SKM-1 (cell line): ENCODE measurements around the gene CCDC88C.
A peak's percentile ranks its signal among the peaks of the same experiment; 100 is the strongest.

Source experiments
- DNase-seq: peaks from one replicate; lab custom pipeline; 2025; ENCODE audit not compliant: unreplicated experiment; lab: John Stamatoyannopoulos, UW

Gene CCDC88C

DNA sequence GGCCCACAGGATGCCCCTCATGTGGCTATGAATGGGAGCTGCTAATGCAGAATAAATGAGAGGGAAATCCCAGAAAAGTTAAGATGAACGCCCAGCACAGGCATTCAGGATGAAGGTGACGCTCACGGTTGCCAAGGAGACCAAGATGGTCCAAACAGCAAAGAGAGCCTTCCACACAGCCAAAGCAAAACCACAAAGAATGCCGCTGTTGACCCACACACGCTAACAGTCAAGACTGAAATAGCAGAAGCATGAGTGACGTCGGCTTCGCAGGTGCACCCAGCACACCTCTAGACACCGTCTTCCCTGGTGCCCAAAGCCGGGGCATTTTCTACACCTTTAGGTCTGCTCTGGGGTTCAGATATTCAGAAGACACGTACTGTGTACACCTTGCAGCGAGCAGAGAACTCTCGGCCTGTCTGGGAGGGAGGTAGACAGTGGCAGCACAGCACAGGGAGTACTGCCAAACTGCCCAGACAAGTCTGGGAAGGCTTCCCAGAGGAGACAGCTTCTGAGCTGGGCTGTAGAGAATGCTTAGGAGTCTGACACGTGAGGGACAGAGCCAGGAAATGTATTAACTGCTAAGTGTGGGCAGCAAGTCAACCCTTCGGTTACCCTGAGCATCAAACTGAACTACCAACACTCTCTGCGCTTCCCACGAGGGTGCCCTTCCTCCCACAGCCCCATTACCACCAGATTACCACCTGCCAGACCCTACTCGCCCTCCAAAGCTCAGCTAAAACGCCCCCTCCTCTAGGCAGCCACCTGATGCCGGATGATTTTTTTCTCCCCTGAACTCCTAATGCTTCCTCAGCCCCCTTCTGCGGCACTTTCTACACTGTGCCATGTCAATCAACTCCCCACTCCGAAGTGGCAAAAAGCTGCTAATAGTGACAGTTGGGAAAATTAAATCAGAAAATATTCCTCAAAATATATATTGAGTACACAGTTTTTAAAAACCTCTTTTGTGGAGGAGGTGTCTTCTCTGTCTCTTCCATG is 50.1 kb downstream of the CCDC88C start:
- DNase-seq, result no peak

DNA sequence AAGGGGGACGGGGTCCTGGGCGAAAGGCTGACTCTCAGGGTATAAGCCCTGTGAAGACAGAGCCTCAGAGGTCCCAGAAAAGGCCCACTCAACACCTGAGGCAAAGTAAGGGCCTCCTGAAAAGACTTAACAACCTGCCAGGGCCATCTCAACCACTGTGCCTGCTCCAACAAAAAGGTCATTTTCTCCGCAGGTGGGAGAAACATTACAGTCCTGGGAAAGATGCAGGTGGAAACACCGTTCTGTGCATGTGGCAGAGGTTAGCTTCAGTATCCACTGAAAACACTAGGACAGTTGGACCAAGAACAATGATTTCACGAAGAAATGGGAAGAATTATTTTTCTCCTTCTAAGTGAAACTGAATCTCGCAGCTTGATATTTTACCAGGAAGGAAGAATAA is 50.9 kb downstream of the CCDC88C start:
- DNase-seq, result no peak

DNA sequence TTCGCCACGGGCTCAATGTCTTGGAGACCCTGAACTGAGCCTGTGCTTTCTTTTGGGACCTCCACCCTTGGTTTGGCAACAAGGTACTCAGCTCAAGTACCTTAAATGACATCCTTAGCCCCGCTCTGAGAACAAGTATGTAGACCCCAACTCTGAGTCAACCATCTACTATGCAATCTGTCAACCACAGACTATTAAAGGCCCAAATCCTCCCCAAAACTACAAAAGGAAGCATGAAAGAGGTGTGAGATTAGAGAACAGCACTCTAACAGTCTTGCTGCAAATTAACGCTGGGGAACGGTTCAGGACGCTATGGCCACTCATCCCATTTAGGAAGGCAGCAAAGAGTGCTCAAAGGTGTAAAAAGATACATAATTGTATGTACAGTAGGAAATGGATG is 52.1 kb downstream of the CCDC88C start:
- DNase-seq, result no peak

DNA sequence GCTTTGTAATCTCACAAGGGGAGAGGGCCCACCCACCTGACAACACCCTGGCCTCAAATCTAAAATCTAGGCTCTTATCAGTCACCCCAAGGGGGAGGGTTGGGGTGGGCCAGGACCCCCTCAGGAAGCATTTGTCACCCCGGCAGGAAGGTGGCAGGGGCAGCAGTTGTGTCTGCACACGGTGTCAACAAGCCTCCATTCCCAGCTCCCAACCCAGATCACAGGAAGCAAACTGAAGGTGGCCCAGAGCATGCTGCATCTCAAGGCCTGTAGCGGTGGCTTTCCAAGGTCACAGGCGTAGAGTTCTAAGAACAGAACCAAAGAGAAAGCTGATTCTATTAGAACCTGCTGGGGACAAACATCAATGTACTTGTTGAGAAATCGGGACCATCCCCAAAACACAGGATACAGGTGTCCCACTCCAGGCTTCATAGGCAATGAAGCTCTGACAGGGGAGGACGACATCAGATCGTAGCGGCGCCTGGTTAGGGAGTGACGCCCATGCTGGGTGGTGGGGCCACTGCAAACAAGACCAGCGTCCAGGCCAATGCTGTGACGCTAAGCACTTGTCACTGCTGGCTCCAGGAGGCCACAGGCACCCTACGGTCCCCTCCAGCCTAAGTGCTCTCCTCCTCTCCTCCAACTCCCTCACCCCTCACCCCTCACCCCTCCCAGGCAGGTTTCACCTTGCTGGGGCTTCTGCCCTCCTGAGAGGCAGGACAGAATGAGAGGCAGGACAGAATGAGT is 52.9 kb downstream of the CCDC88C start:
- DNase-seq, result no peak

DNA sequence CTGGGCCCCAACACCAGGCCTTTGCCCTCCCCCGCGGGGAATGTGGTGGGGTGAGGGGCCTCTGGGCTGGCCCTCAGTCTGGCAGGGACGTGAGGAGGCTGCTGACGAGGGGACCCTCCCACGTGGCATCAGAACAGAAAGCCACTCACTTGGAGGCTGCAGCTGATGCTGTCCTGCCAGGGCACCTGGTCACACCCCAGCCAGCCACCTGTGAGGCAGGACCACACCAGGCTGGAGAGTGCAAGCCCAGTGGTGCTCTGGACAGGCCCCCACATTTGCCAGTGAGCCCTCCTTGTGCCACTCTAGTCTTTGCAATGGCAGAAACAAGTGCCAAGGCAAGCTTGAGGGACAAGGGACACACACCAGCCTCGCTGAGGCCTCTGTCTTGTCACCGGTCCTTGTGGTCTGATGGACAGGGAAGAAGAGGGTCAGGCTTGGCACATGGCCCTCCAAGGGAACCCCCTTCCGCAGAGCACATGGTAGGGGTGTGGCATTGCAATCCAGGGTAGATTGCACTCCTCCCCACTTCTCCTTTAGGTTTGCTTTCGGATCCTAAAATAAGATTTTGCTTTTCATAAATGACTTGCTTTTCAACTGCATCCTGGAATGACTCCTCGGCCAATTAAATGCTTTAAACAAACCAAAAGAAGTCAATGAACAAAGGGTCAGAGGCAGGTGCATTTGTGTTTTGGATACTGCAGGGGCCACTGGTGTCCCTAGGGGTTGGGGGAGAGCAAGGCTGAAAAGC is 53.7 kb downstream of the CCDC88C start:
- peak; percentile 17 for DNase-seq

DNA sequence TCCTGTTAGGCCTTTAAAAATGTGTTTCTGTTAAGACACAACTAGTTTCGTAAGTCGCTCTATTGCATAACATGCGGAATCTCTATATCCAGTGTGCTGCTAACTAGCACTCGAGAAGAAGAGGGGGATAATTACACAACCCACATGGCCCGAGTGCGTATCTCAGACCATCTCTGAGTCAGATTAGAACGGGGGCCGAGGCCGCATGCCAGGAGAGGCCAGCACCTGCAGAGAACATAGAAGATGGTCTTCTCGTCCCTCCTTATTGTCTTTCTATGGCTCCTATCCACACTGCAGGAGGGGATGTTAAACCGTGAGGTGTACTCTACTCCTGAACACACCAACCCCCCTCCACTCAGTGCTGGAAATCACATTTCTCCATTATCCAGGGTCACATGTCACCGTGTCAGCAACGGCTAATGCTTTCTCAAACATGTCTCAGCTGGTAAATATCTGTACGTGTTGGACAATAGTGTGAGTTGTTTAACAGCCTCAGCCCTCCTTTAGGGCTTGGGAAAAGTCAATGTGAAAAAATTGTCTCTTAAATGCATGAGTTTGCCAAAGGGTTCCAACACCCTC is 56.3 kb downstream of the CCDC88C start:
- peak; percentile 64 for DNase-seq

DNA sequence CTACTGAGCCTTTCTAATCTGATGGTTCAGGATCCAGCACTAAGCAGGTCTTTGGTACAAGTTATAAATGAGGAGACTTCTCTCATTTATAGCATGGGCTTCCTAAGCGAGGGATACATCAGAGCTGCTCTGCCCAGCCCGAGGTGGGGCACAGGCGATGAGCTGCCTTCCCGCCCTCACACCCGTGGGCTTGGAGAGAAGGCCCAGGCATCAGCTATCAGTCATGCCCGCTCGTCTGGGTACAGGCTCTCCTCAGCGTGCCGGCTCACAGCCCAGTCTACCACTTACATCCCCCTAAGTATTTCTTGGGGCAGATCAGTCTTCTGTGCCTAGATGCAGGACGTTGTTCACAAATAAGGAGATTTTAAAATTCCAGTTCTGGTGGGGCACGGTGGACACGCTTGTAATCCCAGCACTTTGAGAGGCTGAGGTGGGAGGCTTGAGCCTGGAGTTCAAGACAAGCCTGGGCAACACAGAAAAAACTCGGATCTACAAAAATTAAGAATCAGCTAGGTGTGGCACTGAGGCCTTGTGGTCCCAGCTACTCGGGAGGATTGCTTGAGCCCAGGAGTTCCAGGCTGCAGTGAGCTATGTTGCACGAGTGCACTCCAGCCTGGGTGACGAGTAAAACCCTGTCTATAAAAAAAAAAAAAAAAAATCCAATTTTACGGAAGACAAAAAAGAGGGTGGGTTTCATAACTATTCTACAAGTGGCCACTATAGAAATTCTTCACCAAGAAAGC is 57.0 kb downstream of the CCDC88C start:
- no peak for DNase-seq

DNA sequence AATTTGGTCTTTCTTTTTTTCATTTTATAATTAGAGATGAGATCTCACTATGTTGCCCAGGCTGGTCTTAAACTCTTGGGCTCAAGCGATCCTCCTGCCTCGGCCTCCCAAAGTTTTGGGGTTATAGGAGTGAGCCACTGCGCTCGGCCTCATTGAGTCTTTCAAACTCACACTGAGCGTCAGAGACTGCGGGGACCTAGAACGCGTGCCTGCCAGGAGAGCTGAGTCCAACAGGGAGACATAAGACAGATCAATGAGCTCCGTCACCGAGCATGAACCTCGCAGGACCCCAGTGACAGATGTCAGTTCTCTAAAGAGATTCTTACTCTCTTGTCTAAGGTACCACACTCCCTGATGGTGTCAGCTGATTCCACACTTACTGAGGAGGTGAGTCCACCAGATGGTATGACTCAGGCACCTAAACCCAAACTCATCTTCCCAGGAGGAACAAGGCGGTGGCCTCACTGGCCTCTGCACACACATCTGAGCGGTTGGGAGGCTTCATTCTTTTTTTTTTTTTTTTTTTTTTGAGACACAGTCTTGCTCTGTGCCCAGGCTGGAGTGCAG is 58.9 kb downstream of the CCDC88C start:
- no peak for DNase-seq

DNA sequence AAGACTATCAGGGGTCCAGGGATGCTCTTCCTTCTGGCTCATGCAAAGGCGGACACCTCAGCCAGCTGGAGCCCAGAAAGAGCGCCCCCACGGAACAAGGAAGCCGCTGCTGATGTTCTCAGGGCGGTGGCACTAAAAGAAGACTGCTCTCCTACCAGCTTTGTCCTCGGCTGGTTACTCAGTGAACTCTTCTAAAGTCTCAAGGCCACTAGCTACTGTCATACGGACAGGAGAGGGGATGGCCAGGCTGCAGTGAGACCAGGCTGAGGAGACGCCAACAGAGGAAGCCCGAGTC is 59.6 kb downstream of the CCDC88C start:
- no peak for DNase-seq

DNA sequence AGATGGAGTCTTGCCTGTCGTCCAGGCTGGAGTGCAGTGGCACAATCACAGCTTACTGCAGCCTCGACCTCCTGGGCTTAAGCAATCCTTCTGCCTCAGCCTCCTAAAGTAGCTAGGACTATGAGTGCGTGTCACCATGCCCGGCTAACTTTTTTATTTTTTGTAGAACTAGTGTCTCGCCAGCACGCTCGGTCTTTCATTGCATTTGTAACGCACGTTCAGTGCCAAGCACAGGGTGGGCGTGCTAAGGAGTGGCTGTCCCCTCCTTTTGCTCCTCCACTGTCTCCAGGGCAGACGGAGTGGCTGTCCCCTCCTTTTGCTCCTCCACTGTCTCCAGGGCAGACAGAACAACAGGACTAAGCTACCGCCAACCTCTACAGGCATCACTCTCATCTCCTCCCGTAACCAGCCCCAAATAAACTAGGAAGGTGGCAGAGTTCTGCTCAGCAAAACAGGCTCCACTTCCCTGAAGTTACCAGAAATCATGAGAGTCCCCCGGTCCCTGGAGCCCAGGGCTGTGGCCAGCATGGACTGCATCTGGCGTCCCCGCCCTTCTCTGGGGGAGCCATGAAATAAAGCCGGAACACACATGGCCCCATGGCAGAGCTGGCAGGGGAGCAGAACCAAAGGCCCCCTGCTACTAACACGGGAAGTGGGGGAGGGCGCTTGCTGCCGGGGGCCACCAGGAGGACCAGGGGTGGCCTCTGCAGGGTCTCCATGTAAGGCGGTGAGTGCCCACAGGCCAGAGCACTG is 60.2 kb downstream of the CCDC88C start:
- no peak for DNase-seq

DNA sequence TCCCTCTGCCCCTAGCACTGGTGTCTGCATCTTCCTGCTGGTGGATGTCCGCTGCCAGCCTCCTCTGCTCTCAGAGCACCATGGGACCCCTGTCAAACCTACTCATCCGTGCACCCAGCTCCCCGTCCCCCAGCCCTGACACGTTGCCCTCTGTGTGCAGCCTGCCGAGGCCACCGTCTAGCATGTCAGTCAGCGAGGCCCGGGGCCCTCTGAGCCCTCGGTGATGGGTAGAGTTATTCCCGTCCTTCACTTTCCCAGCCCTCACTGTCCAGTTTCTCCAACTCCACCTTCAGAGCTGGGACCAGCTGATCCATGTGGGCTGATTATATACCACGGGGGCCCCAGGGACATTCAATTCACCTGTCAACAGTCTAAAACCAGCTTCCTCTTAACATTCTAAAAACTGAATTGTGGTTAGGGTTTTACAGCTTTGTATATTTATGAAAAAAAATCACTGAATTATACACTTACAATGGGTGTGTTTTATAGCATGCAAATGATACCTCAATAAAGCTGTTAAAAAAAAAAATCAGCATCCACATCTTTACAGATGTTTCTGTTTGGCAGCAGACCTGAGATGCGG is 61.3 kb downstream of the CCDC88C start:
- DNase-seq, result no peak

DNA sequence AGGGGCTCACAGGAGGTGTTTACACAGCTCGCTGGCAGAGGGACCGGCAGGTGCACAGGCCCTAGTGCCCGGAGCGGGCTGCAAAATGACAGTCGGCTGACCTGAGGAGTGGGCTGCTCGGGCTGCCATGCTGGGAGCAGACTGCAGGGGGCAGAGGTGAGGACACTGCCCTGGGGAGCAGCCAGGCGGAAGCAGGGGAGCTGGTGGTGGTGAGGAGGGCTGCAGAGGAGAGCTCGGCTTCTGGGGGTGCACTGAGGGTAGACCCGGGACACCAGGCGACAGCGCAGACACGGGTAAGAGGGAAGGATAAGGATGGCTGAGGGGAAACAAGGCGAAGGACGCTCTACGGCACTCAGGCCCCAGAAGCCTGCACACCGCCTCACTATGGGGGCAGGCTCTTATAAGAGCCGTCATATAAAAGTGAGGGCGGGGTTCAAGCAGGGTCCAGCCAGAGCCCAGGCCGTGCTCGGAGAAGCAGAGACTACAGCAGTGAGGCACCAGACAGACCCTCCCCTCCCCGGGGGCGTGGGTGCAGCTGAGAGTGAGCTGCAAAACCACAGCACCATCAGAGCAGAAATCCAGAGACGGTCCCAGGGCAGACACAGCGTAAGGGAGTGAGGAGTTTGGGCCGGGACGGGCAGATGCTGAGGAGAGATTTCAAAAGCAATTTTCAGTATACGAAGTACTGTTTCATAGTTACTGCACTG is 62.5 kb downstream of the CCDC88C start:
- DNase-seq, result no peak

DNA sequence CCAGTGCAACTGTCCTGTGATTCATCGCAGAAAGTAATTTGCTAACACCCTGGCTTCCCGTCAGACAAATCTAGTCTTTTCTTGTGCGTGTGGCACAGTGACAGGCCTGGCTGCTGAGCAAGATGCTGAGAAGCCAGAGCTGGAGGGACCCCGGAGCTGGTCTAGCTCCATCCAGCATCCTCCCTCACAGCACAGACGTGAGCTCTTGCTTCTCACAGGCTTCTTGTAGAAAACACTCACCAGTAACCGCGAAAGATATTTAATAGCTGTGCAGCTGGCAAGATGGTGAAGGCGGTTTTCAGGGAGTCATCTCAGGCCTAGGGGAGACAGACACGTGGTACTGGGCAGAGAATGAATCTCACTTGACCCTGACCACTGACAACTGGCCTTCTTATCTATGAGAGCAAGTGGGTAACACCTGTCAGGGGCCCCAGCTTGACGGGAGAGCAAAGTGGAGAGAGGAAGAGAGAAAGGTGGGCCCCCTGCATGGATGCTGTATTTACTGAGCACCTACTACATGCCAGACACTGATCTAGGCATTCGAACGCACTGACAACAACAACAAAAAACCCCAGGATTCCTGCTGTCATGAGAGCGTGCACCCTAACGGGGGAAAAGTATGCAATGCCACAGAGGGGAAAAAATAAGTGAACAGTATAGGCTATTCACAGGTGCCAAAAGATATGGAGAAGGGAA is 63.3 kb downstream of the CCDC88C start:
- no peak for DNase-seq

DNA sequence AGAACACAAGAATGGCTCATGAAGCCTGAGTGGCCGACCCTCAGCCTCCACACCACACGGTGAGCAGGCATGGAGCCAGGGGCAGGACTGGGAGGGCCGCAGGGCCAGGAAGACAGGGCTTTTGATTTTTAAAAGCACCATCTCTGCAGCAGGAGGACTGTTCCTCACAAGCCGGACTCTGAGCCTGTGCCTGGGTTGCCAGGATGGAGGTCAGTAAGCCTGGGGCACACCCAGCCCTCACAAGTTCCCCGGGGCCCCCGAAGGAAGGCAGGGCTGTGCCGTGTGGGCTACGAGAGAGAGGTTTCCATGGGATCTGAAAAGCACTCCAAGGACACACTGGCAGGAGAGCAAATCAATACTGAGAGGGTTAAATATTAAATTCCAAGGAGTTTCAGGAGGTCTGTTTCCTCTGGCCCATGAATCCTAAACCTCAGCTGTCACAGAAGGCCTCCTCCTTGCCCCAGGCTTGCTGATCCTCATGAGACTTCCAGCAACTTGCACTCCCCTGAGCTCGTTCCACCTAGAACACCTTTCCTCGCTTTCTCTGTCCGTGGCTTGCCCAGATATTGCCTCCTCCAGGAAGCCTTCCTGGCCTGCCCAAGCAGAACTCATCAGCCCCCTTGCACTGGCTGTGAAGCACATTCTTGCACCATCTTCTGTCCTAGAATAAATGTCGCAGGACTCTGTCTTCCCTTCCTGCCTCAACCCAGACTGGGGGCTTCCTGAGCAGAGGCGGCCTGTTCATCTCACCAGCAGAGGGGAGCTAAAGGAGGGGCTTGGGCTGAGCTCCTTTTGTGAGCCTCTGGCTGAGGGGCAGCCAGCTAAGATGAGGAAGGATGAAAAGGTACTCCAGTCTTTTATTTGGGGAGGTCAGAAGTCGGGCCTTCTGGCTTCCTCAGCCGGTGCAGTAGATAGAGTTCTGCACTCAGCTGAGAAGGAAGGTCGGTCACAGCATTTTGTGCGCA is 64.6 kb downstream of the CCDC88C start:
- DNase-seq, result no peak

DNA sequence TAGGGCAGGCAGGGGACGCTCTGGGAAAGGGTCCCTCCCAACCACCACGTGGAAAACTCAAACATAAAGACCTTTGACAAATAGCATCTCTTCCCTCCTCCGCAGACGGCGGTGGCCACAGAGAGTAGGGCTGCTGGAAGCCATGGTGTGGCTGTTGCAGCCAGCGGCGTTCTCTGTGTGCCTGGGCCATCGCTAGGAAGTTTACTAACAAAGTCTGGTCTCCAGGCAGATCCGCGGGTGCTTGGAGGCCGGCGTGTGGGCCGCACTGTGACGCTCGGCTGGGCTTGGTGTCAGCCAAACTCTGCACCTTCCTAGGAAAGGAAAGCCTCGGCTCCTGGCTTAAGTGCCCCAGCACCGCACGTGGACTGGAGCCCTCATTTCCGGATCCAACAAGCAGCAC is 65.6 kb downstream of the CCDC88C start:
- DNase-seq, result no peak

DNA sequence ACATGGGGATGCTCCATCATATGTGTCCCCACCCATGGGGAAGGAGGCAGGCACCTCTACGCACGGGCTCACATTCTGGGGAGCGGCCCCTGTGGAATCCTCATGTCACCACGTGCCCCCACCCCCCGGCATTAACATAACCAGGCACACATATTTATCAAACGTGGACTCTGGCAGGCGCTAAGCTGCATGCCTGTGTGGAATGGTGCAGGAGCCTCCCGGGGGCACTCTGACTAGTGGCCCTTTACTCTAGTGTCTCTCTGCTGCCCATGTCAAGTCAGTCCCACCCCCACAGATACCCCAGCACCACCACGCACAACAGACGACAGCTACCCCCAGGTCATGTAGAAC is 66.1 kb downstream of the CCDC88C start:
- DNase-seq, result no peak
